Activated naive CD8-positive, alpha-beta T cell (primary cell): ENCODE measurements around the gene TMEM101.
"Not testable (repeated sequence)": the region's sequence is repeated elsewhere in the genome, so short reads cannot be mapped to it uniquely, and the experiment has no call there.

ENCODE experiments used
- H3K27ac Mint-ChIP-seq: one replicate; pipeline ENCODE4 v1.8.0; 2021; ENCODE audit warnings: mixed read lengths
- H3K27me3 Mint-ChIP-seq: one replicate; pipeline ENCODE4 v1.8.0; 2021; ENCODE audit warnings: mixed read lengths
- H3K36me3 Mint-ChIP-seq: one replicate; pipeline ENCODE4 v1.8.0; 2021; ENCODE audit warnings: mixed read lengths
- H3K4me1 Mint-ChIP-seq: one replicate; pipeline ENCODE4 v1.8.0; 2021; ENCODE audit warnings: low read depth, mixed read lengths
- H3K4me3 Mint-ChIP-seq: one replicate; pipeline ENCODE4 v1.8.0; 2021; ENCODE audit warnings: mild to moderate bottlenecking, mixed read lengths
- H3K9me3 Mint-ChIP-seq: one replicate; pipeline ENCODE4 v1.8.0; 2021; ENCODE audit warnings: low read depth, mixed read lengths

The TMEM101 gene

GRCh38 chr17:44014437-44015172, at the start of gene TMEM101:
Gene TMEM101 (minus strand): TSS chr17:44014963. CDS start chr17:44014952, 11 bp downstream.
- Mint-ChIP-seq H3K4me3 (peak within 1 kb of the TSS; percentile 100), H3K36me3 (peaks cover 6% of the 10 kb centered on the region), H3K4me1 (peaks cover 15% of the 10 kb centered on the region), H3K9me3 (no peaks in the 10 kb centered on the region), H3K27me3 (no peaks in the 10 kb centered on the region), H3K27ac (peak within 1 kb of the TSS; percentile 98)

GRCh38 chr17:44063704-44064639, 49.2 kb upstream of the TMEM101 start:
- Mint-ChIP-seq H3K36me3 (peaks cover 13% of the 10 kb centered on the region), H3K27me3 (no peaks in the 10 kb centered on the region), H3K4me1 (peaks cover 54% of the 10 kb centered on the region), H3K27ac (peak overlapping the region; percentile 61), H3K9me3 (no peaks in the 10 kb centered on the region), H3K4me3 (peak overlapping the region; percentile 60)

- H3K4me1 Mint-ChIP-seq: peaks cover 53% of the 10 kb centered on the region
- no peak overlapping the region for H3K4me3 Mint-ChIP-seq
- H3K9me3 Mint-ChIP-seq: no peaks in the 10 kb centered on the region
- no peaks in the 10 kb centered on the region for H3K27me3 Mint-ChIP-seq
- no peak overlapping the region for H3K27ac Mint-ChIP-seq
- peaks cover 13% of the 10 kb centered on the region for H3K36me3 Mint-ChIP-seq
Observed at GRCh38 chr17:44062871-44063270, 48.1 kb upstream of the TMEM101 start.

DNA sequence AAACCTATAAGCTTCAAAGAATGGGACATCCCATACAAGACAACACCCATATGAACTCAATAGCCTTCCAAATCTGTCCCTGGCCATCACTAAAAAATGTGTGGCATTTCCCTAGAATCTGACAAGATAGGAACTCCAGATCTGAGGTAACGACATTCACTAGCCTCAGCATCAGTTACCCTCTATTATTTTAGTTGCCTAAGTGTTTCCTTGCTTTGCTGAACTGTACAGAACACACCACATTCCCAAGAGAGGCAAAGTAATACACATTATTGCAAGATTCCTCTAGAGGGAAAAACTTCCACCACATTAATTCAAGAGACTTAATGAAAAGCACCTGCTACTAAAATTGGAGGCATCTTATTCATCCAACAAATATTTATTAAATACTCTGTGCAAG, 46.7 kb upstream of the TMEM101 start:
- peaks cover 13% of the 10 kb centered on the region for H3K36me3 Mint-ChIP-seq
- H3K27ac Mint-ChIP-seq: no peak overlapping the region
- no peaks in the 10 kb centered on the region for H3K9me3 Mint-ChIP-seq
- no peaks in the 10 kb centered on the region for H3K27me3 Mint-ChIP-seq
- H3K4me3 Mint-ChIP-seq: no peak overlapping the region
- peaks cover 42% of the 10 kb centered on the region for H3K4me1 Mint-ChIP-seq

GRCh38 chr17:44059101-44059892, 44.5 kb upstream of the TMEM101 start:
- Mint-ChIP-seq H3K27me3 (no peaks in the 10 kb centered on the region), H3K4me1 (peaks cover 41% of the 10 kb centered on the region), H3K4me3 (no peak overlapping the region), H3K9me3 (no peaks in the 10 kb centered on the region), H3K36me3 (peaks cover 13% of the 10 kb centered on the region), H3K27ac (no peak overlapping the region)

DNA sequence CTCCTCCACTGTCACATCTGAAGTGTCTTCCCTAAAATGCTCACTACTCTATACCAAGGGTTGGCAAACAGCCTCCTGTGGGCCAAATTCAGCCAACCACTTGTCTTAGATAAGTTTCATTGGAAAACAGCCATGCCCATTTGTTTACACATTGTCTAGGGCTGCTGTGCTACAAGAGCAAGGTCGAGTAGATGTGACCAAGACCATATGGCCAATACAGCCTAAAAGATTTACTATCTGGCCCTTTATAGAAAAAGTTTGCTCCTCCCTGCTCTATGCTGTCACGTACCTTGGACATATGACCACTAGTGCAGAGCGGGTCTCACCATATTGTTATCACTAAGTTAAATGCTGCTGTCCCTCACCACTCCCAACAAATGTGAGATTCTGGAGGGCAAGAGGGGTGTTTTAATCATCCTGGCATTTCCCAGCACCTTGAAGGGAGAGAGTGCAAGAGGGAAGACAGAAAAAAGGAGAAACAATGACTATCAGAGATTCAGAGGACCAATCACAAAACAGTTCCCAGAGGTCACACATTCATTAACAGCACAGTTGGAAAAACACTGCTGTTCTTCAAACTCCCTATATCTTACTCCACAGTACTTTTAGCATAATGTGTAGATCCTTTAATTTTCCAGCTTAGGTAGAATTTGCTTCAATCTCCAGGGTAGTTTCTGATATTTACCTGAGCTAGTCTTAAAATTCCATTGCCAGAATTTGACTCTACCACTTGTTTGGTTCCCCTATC, 38.5 kb upstream of the TMEM101 start:
- H3K36me3 Mint-ChIP-seq: no peaks in the 10 kb centered on the region
- no peak overlapping the region for H3K4me3 Mint-ChIP-seq
- H3K4me1 Mint-ChIP-seq: peaks cover 17% of the 10 kb centered on the region
- H3K9me3 Mint-ChIP-seq: no peaks in the 10 kb centered on the region
- peak overlapping the region; percentile 50 for H3K27ac Mint-ChIP-seq
- no peaks in the 10 kb centered on the region for H3K27me3 Mint-ChIP-seq

DNA sequence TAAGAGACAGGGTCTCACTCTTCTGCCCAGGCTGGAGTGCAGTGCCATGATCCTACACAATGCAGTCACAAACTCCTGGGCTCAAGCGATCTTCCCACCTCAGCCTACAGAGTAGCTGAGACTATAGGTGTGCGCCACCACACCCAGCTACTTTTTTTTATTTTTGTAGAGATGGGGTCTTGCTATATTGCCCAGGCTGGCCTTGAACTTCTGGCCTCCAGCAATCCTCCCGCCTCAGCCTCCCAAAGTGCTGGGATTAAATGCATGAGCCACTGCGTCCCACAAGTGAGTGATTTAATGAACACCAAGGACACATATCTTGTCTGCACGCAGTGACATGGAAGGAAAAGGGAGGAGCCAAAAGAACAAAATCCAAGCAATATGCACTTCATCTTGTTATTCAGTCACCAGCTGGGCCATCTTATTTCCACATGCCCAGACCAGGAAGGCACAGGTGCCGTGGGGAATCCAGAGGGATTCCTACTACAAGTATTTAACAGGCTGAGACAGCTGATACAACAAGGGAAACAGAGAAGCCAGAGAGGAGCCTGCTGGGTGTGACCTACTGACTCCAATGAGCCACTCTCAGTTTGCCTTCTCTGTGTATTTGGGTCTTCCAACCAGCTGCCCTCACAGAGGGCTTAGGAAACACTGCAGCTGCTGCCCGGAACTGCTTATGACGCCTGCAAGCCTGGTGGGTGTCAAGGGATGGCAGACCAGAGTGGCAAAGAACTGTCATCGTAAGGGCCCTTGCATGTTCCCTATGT, 34.7 kb upstream of the TMEM101 start:
- Mint-ChIP-seq H3K4me3 (no peak overlapping the region), H3K4me1 (peaks cover 13% of the 10 kb centered on the region), H3K36me3 (peaks cover 2% of the 10 kb centered on the region), H3K27me3 (no peaks in the 10 kb centered on the region), H3K27ac (no peak overlapping the region), H3K9me3 (no peaks in the 10 kb centered on the region)

GRCh38 chr17:44046893-44047292, 32.1 kb upstream of the TMEM101 start:
- H3K4me3 Mint-ChIP-seq, H3K9me3 Mint-ChIP-seq, H3K36me3 Mint-ChIP-seq, H3K27ac Mint-ChIP-seq, H3K4me1 Mint-ChIP-seq, H3K27me3 Mint-ChIP-seq: not testable (repeated sequence)

- no peak overlapping the region for H3K27ac Mint-ChIP-seq
Observed at GRCh38 chr17:44045486-44045885, 30.7 kb upstream of the TMEM101 start.

DNA sequence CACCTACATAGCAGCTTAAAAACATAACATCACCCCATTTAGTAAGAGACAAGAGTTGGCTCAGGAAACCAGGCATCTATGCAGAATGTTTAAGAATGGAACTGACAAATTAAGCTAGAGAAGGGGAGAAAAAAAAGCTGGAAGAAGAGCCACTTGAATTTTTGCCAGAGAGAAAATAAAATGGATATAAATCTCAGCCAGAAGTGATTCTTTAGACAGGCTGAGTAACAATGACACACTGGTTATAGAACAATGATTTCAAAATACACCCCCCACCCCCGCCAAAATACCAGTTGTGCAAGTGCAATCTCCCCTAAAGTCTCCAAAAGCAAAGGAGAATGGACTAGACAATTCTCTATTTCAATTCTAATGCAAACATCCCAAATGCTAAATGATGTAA, 29.3 kb upstream of the TMEM101 start:
- H3K4me1 Mint-ChIP-seq: peaks cover 12% of the 10 kb centered on the region
- no peaks in the 10 kb centered on the region for H3K27me3 Mint-ChIP-seq
- H3K36me3 Mint-ChIP-seq: peaks cover 2% of the 10 kb centered on the region
- H3K4me3 Mint-ChIP-seq: no peak overlapping the region
- H3K9me3 Mint-ChIP-seq: no peaks in the 10 kb centered on the region
- H3K27ac Mint-ChIP-seq: no peak overlapping the region

More at GRCh38 chr17:44045486-44045885, 30.7 kb upstream of the TMEM101 start:
- Mint-ChIP-seq H3K4me1 (peaks cover 9% of the 10 kb centered on the region), H3K9me3 (no peaks in the 10 kb centered on the region), H3K4me3 (no peak overlapping the region), H3K27me3 (no peaks in the 10 kb centered on the region), H3K36me3 (peaks cover 2% of the 10 kb centered on the region)

DNA sequence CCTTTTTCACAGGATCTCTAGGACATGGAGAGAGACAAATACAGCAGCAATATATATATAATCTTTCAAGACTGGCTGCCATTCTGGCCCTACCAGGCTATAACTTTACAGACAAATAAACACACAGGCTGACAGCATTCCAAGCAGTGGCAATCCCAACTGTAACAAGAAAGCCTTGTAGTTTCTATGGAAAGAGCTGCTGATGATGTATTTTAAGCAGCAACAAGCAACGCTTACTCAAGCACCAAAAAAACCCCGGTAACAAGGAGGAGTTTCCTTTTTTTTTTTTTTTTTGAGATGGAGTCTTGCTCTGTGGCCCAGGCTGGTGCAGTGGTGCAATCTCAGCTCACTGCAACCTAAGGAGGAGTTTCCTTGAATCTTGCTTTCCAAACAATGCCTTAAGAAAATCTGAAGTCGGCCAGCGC, 28.5 kb upstream of the TMEM101 start:
- Mint-ChIP-seq H3K36me3 (peaks cover 2% of the 10 kb centered on the region), H3K9me3 (no peaks in the 10 kb centered on the region), H3K4me3 (no peak overlapping the region), H3K27me3 (no peaks in the 10 kb centered on the region), H3K27ac (no peak overlapping the region), H3K4me1 (peaks cover 11% of the 10 kb centered on the region)

GRCh38 chr17:44039829-44040635, 25.3 kb upstream of the TMEM101 start:
- no peak overlapping the region for H3K4me3 Mint-ChIP-seq
- H3K9me3 Mint-ChIP-seq: no peaks in the 10 kb centered on the region
- no peaks in the 10 kb centered on the region for H3K27me3 Mint-ChIP-seq
- no peak overlapping the region for H3K27ac Mint-ChIP-seq
- H3K36me3 Mint-ChIP-seq: no peaks in the 10 kb centered on the region
- H3K4me1 Mint-ChIP-seq: peaks cover 9% of the 10 kb centered on the region

GRCh38 chr17:44038604-44039011, 23.8 kb upstream of the TMEM101 start:
- Mint-ChIP-seq H3K27ac (no peak overlapping the region), H3K4me1 (peaks cover 14% of the 10 kb centered on the region), H3K27me3 (no peaks in the 10 kb centered on the region), H3K4me3 (no peak overlapping the region), H3K36me3 (peaks cover 3% of the 10 kb centered on the region), H3K9me3 (no peaks in the 10 kb centered on the region)
